Fibroblast of mammary gland (primary cell): ENCODE results near the gene SNCB.

ENCODE experiments used
- DNase-seq: peaks from one replicate; pipeline ENCODE4 v3.0.0-alpha.2; 2010; ENCODE audit warnings: low read depth
- H3K4me3 ChIP-seq: 2 replicates; pipeline ENCODE4 v1.5.1; 2011; ENCODE audit warnings: low read depth, mild to moderate bottlenecking, low read length, moderate library complexity; ENCODE audit not compliant: control insufficient read depth
- TF ChIP-seq, protein P1 (sequence below): conservative IDR thresholded peaks from 2 replicates; pipeline ENCODE4 v1.5.1; 2011; ENCODE audit warnings: low read depth, low read length, inconsistent platforms; ENCODE audit not compliant: control insufficient read depth, insufficient read depth

Gene SNCB

DNA sequence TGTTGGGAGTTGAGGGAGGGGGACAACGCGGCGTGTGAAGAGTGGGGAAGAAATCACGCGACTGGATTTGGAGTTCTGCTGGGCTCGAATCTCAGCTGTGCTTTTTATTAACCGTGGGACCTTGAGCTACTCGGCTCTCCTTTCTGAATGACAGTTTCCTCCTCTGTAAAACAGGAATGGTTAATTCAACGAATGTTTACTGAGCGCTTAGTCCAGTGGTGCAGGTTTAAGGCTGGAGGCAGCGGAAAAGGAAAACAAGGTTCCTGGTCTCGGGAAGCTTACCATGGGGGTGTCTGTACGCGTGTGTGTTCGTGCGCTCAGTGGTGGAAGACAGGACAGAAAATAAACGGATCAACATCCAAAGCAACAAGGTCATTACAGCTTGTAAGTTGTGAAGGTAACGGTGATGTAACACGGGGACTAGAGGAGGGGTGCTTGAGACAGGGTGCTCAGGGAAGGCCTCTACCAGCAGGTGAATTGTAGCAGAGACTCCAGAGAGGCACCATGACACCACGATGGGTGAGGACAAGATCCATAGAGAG, 418 bp upstream of the SNCB start:
- TF ChIP-seq, protein P1, sequence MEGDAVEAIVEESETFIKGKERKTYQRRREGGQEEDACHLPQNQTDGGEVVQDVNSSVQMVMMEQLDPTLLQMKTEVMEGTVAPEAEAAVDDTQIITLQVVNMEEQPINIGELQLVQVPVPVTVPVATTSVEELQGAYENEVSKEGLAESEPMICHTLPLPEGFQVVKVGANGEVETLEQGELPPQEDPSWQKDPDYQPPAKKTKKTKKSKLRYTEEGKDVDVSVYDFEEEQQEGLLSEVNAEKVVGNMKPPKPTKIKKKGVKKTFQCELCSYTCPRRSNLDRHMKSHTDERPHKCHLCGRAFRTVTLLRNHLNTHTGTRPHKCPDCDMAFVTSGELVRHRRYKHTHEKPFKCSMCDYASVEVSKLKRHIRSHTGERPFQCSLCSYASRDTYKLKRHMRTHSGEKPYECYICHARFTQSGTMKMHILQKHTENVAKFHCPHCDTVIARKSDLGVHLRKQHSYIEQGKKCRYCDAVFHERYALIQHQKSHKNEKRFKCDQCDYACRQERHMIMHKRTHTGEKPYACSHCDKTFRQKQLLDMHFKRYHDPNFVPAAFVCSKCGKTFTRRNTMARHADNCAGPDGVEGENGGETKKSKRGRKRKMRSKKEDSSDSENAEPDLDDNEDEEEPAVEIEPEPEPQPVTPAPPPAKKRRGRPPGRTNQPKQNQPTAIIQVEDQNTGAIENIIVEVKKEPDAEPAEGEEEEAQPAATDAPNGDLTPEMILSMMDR = no peak
- DNase-seq = no peak
- no peak overlapping the region for H3K4me3 ChIP-seq

DNA sequence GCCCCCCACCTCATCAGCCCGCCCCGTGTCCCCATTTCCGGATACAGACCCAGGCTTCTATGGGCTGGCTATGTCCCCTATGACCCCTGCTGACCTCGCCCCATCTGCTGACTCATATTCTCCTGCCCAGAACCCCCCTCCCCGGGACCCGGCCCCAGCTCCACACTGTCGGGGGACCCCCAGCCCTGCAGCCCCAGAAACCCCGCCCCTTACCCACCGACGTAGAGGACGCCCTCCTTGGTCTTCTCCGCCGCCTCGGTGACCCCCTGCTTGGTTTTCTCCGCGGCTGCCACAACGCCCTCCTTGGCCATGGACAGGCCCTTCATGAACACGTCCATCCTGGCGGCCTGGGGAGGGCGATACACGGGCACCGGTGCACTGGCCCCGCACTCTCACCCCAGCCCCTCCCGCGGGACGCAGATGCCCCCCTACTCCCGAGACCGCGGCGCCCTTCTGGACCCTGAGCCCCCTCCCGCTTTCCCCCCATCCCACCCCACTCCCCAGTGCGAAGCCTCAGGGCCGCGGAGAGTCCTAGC, 949 bp downstream of the SNCB start:
- no peak for DNase-seq
- no peak overlapping the region for H3K4me3 ChIP-seq
- TF ChIP-seq, protein P1 = no peak

- no peak for DNase-seq
- TF ChIP-seq, protein P1 = no peak
- no peak overlapping the region for H3K4me3 ChIP-seq
These were observed 1.7 kb downstream of the SNCB start for GRCh38 chr5:176628406-176629228.

DNA sequence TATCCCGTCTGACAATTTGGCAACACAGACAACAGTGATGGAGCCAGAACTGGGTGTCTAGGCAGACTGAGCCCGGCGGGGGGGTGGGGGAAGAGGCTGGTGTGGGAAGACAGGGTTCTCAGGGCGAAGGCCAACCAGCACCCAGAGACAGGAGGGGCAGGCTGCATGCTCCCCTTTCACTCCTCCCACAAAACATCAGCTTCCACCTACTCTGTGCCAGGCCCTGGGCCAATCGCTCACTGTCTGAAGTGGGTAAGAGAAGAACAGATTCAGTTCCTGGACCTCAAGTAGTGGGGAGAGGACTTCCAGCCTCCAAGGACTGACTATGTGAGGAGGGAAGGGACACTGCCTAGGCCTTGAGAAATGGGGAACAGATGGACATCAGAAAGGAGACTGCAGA, 2.8 kb downstream of the SNCB start:
- TF ChIP-seq, protein P1 = no peak
- no peak for DNase-seq

DNA sequence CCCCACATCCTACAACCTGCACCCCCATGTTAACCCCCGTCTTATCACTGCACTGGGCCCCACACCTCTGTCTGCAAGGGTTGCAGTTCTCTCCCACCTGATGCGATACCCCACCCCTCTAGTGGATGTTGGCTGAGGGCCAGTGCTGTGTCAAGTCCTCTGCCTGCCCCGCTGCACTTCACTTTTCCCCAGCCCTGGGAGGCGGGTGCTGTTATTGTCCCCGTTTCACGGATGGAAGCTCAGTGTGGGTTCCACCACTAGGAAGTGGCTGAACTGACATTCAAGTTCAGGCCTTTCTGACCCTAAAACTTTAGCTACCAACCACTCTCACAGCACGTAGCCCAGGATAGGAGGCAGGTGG, 3.5 kb downstream of the SNCB start:
- no peak overlapping the region for H3K4me3 ChIP-seq
- TF ChIP-seq, protein P1 = no peak
- no peak for DNase-seq

More for the DNA sequence above, 2.8 kb downstream of the SNCB start:
- H3K4me3 ChIP-seq = no peak overlapping the region

DNA sequence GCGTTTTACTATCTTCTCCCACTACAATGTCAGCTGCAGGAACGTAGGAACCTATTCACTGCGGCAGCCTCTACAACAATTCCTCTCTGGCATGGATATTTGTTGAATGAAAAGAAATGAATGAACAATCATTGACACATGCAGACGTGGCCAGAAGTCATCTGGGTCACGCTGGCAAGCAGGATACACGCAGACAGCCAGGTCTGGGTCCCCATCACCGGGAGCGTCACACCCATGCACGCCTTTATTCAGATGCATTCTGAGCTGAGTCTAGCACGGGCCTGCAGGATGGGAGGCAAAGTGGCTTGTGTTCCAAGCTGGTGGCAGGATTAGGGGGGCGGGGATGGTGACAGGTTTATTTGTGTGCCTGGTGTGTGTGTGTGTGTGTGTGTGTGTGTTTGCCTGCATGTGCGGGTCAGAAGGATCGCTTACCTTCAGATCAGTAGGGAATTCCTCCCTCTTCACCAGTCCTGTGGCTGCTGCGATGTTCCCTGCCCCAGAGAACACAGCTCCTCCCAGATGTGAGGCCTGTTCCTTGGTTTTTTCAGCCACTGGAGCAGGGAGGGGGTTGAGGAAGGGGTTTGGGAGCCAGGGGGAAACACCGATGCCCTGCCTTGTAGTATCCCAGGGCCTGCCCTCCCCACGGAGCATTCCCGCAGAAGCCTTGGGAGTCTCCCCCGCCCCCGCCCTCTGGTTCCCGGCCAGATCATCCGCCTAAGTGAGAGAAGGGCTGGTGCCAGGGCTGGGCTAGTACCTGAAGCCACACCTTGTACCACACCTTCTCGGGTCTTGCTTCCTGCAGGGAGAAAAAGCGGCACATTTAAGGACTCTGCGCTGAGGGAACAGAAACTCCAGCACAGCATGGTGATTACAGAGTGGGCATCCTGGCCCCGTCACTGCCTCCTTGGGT, 4.1 kb downstream of the SNCB start:
- DNase-seq = no peak
- H3K4me3 ChIP-seq = no peak overlapping the region
- TF ChIP-seq, protein P1 = no peak
